OCI-LY7 (cell line): Measurements from ENCODE around the gene OR2AT4. TPM values are rescaled to one million over a fixed set of nuclear protein-coding genes. Genes with fewer than 3 reads are reported as not detected.
"Not testable (repeated sequence)": the region's sequence is repeated elsewhere in the genome, so short reads cannot be mapped to it uniquely, and the experiment has no call there.

ENCODE experiments used
- BruUV-seq: library from RNA; stranded (reverse); fragments of 400-500 nt; replicated peaks from 2 replicates; lab custom pipeline; 2021; lab: Mats Ljungman, UMichigan
- CTCF ChIA-PET: fragments of 300-600 bp; sonication (Branson Sonifier 250); formaldehyde crosslinking; loops from one replicate; lab custom pipeline; 2022; ENCODE audit warnings: antibody characterized with exemption; ENCODE audit not compliant: unreplicated experiment; lab: Charles Lee
- POLR2A ChIA-PET: fragments of 300-600 bp; sonication (Branson Sonifier 250); formaldehyde crosslinking; loops from one replicate; lab custom pipeline; 2022; ENCODE audit warnings: antibody characterized with exemption; lab: Charles Lee
- DNase-seq: peaks from one replicate; pipeline ENCODE4 v3.0.0-alpha.2; 2015; ENCODE audit warnings: low spot score
- H2AFZ ChIP-seq: fragments of 200-600 bp; sonication (generic), shearing (Covaris generic); 2 replicates; pipeline ENCODE4 v1.6.1; 2014; ENCODE audit warnings: mild to moderate bottlenecking, antibody characterized with exemption, low read length, moderate library complexity
- H3K27ac ChIP-seq: fragments of 200-600 bp; sonication (generic); 2 replicates; pipeline ENCODE4 v1.5.1; 2014; ENCODE audit warnings: mixed run types, low read depth, mild to moderate bottlenecking, moderate library complexity, low read length, inconsistent platforms; ENCODE audit not compliant: poor library complexity, severe bottlenecking
- H3K36me3 ChIP-seq: fragments of 200-600 bp; sonication (generic); 2 replicates; pipeline ENCODE4 v1.6.1; 2014; ENCODE audit warnings: mild to moderate bottlenecking, antibody characterized with exemption, low read length, moderate library complexity, mixed read lengths; ENCODE audit not compliant: insufficient read depth
- H3K4me1 ChIP-seq: fragments of 200-600 bp; sonication (generic); 2 replicates; pipeline ENCODE4 v1.5.1; 2014; ENCODE audit warnings: mild to moderate bottlenecking, low read length; ENCODE audit not compliant: insufficient read depth, poor library complexity, severe bottlenecking
- H3K4me2 ChIP-seq: fragments of 200-600 bp; sonication (generic); 2 replicates; pipeline ENCODE4 v1.6.1; 2014; ENCODE audit warnings: mild to moderate bottlenecking, low read length
- H3K4me3 ChIP-seq: fragments of 200-600 bp; sonication (generic); 2 replicates; pipeline ENCODE4 v1.5.1; 2014; ENCODE audit warnings: mild to moderate bottlenecking, low read depth, low read length; ENCODE audit not compliant: poor library complexity, severe bottlenecking
- H3K79me2 ChIP-seq: fragments of 200-600 bp; sonication (generic); 2 replicates; pipeline ENCODE4 v1.6.1; 2016; ENCODE audit warnings: low read depth, mild to moderate bottlenecking, low read length, moderate library complexity, mixed read lengths; ENCODE audit not compliant: insufficient read depth
- H3K9me2 ChIP-seq: fragments of 200-600 bp; sonication (generic); 2 replicates; pipeline ENCODE4 v1.6.1; 2016; ENCODE audit warnings: mild to moderate bottlenecking, low read length, mixed read lengths; ENCODE audit not compliant: insufficient read depth
- H3K9me3 ChIP-seq: fragments of 200-600 bp; sonication (generic); 2 replicates; pipeline ENCODE4 v1.6.1; 2014; ENCODE audit warnings: mild to moderate bottlenecking, mixed run types, low read length, mixed read lengths
- H4K20me1 ChIP-seq: fragments of 200-600 bp; sonication (generic); 2 replicates; pipeline ENCODE4 v1.6.1; 2014; ENCODE audit warnings: mild to moderate bottlenecking, antibody characterized with exemption, low read length, moderate library complexity, mixed read lengths; ENCODE audit not compliant: insufficient read depth
- CTCF ChIP-seq: fragments of 200-600 bp; sonication (generic); conservative IDR thresholded peaks from 2 replicates; pipeline ENCODE4 v1.5.1; 2014; ENCODE audit warnings: mild to moderate bottlenecking, antibody characterized with exemption, low read length, moderate library complexity, mixed read lengths
- EZH2phosphoT487 ChIP-seq: fragments of 200-600 bp; sonication (generic); IDR thresholded peaks from 2 replicates; pipeline ENCODE4 v1.6.1; 2018; ENCODE audit warnings: low read depth, borderline replicate concordance, mild to moderate bottlenecking, mixed run types, antibody characterized with exemption, low read length, moderate library complexity, mixed read lengths
- intact Hi-C: fragments of 100-400 bp; cut with micrococcal nuclease; formaldehyde crosslinking; loops from one replicate; pipeline ENCODE4 v1.10.0; 2022; ENCODE audit not compliant: unreplicated experiment
- total RNA-seq, 2 experiments: library from RNA; depleted of rRNA in 1 of 2; stranded (reverse); fragments of >200 nt in 1 of 2; shearing (Covaris generic) in 1 of 2; gene quantifications; 2 replicates each; pipeline ENCODE4 v1.2.3, GENCODE V29; 2014 to 2022

Gene OR2AT4
- total RNA-seq, 2 experiments from 2014 or later, result not detected

- no peak for TF ChIP-seq CTCF
- no peak for TF ChIP-seq EZH2phosphoT487
- ChIA-PET POLR2A (interaction anchor here (2.1 kb wide), 1 partner anchor 17 kb away, joined by 9 read pairs; no protein-coding TSS in a partner anchor), CTCF (no interaction called here)
- Histone ChIP-seq H2AFZ (no peak overlapping the region), H3K9me2 (no peaks in the 10 kb centered on the region), H3K9me3 (peaks cover 7% of the 10 kb centered on the region; the same call in 1 of the 2 replicates), H3K4me1 (peaks cover 46% of the 10 kb centered on the region), H3K27ac (no peak overlapping the region), H3K4me3 (no peak overlapping the region), H4K20me1 (no peaks in the 10 kb centered on the region), H3K4me2 (no peak overlapping the region), H3K79me2 (no peaks in the 10 kb centered on the region), H3K36me3 (peaks cover 2% of the 10 kb centered on the region; the same call in 1 of the 2 replicates)
- intact Hi-C loops, result loop anchor here (5.0 kb wide), 1 partner anchor 95 kb away; no protein-coding TSS in a partner anchor
- DNase-seq, result no peak
- BruUV-seq, result no TSS peak
These were observed 49.5 kb downstream of the OR2AT4 start for GRCh38 chr11:75047191-75047590.

GRCh38 chr11:75046668-75047067, 50.0 kb downstream of the OR2AT4 start:
- POLR2A ChIA-PET, H4K20me1 ChIP-seq, H3K4me3 ChIP-seq, H3K9me2 ChIP-seq, DNase-seq, H3K36me3 ChIP-seq, H3K9me3 ChIP-seq, BruUV-seq, H3K79me2 ChIP-seq, H3K27ac ChIP-seq, H3K4me2 ChIP-seq, CTCF ChIA-PET, H2AFZ ChIP-seq: not testable (repeated sequence)
- intact Hi-C loops, result loop anchor here (5.0 kb wide), 1 partner anchor 96 kb away; no protein-coding TSS in a partner anchor
- H3K4me1 ChIP-seq, result peaks cover 45% of the 10 kb centered on the region

- H4K20me1 ChIP-seq, POLR2A ChIA-PET, DNase-seq, H3K9me2 ChIP-seq, H3K36me3 ChIP-seq, H2AFZ ChIP-seq, CTCF ChIA-PET, H3K4me2 ChIP-seq, H3K79me2 ChIP-seq, H3K27ac ChIP-seq, H3K4me3 ChIP-seq, BruUV-seq, H3K9me3 ChIP-seq: not testable (repeated sequence)
- intact Hi-C loops, result loop anchor here (5.0 kb wide), 1 partner anchor 98 kb away; no protein-coding TSS in a partner anchor
- H3K4me1 ChIP-seq, result peaks cover 24% of the 10 kb centered on the region
These were observed 52.1 kb downstream of the OR2AT4 start for GRCh38 chr11:75044381-75045170.

- CTCF ChIA-PET, intact Hi-C loops: not testable (repeated sequence)
These were observed 54.9 kb downstream of the OR2AT4 start for GRCh38 chr11:75041821-75042220.

More at GRCh38 chr11:75041821-75042220, 54.9 kb downstream of the OR2AT4 start:
- H3K4me3 ChIP-seq, BruUV-seq, H3K79me2 ChIP-seq, H3K27ac ChIP-seq, H2AFZ ChIP-seq, H3K36me3 ChIP-seq, H3K4me2 ChIP-seq, DNase-seq, H3K9me3 ChIP-seq, H3K4me1 ChIP-seq, H4K20me1 ChIP-seq, H3K9me2 ChIP-seq: not testable (repeated sequence)
- POLR2A ChIA-PET, result interaction anchor here (0.7 kb wide), 1 partner anchor 97 kb away, joined by 3 read pairs; no protein-coding TSS in a partner anchor
